Activated CD4-positive, alpha-beta memory T cell treated with anti-CD3 and anti-CD28 coated beads, Interleukin-2, amount 10 ng/mL, durations not matched to agents 7 days and 5 days (primary cell): ENCODE data around the gene CHST5. TPM values are rescaled to one million over a fixed set of nuclear protein-coding genes. Genes with fewer than 3 reads are reported as not detected.

Experiments
- CTCF ChIA-PET: fragments of 350-600 bp; sonication (Branson Sonifier 250); formaldehyde crosslinking; loops from one replicate; lab custom pipeline; 2021; ENCODE audit warnings: antibody characterized with exemption, inconsistent platforms; lab: Charles Lee
- POLR2A ChIA-PET: fragments of 350-600 bp; sonication (Branson Sonifier 250); formaldehyde crosslinking; loops from one replicate; lab custom pipeline; 2021; ENCODE audit warnings: antibody characterized with exemption; lab: Charles Lee
- DNase-seq: peaks from one replicate; pipeline ENCODE4 v3.0.0-alpha.2; 2020
- H3K27ac Mint-ChIP-seq: one replicate; pipeline ENCODE4 v1.8.0; 2021; ENCODE audit warnings: mild to moderate bottlenecking, mixed read lengths
- H3K27me3 Mint-ChIP-seq: one replicate; pipeline ENCODE4 v1.8.0; 2021; ENCODE audit warnings: mixed read lengths
- H3K36me3 Mint-ChIP-seq: one replicate; pipeline ENCODE4 v1.8.0; 2021; ENCODE audit warnings: low read depth, mixed read lengths
- H3K4me1 Mint-ChIP-seq: one replicate; pipeline ENCODE4 v1.8.0; 2021; ENCODE audit warnings: mixed read lengths
- H3K4me3 Mint-ChIP-seq: one replicate; pipeline ENCODE4 v1.8.0; 2021; ENCODE audit warnings: mild to moderate bottlenecking, mixed read lengths
- H3K9me3 Mint-ChIP-seq: one replicate; pipeline ENCODE4 v1.8.0; 2021; ENCODE audit warnings: mixed read lengths
- total RNA-seq, 2 experiments: library from RNA; stranded (reverse); gene quantifications; one replicate each; pipeline ENCODE4 v1.2.3, GENCODE V29; 2021

The CHST5 gene
- total RNA-seq = under 1 TPM in 1 of 2 experiments, not detected in 1; 0.10 TPM

DNA sequence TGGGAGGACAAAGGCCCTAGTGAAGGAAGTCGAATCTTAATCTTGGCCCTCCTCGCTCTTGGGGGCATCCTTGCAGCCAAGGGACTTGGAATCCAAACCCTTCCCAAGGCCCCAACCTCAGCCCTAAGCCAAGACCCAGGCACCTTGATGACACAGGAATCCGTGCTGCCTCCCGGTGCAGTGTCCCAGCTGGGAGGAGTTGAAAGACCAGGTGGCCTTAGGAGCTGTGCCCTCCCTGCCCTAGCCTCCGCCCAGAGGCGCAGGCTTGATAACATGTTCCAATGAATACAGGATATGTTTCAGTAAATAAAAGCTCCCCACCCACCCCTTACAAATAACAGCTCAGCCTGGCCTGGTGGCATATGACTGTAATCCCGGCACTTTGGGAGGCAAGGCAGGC lies at the start of gene CHST5:
Gene CHST5, minus strand, starts transcription at position 208 of the 400 bp plus-strand sequence. CDS start 5,724 bp downstream, outside the sequence.
- Mint-ChIP-seq H3K27me3 (no peaks in the 10 kb centered on the region), H3K4me1 (peaks cover 4% of the 10 kb centered on the region), H3K27ac (no peak within 1 kb of the TSS), H3K4me3 (no peak within 1 kb of the TSS), H3K9me3 (no peaks in the 10 kb centered on the region), H3K36me3 (no peaks in the 10 kb centered on the region)
- CTCF ChIA-PET = interaction anchor here (0.5 kb wide), 1 partner anchor 168 kb away, joined by 3 read pairs; no protein-coding TSS in a partner anchor
- POLR2A ChIA-PET = no interaction called here
- DNase-seq = no peak

DNA sequence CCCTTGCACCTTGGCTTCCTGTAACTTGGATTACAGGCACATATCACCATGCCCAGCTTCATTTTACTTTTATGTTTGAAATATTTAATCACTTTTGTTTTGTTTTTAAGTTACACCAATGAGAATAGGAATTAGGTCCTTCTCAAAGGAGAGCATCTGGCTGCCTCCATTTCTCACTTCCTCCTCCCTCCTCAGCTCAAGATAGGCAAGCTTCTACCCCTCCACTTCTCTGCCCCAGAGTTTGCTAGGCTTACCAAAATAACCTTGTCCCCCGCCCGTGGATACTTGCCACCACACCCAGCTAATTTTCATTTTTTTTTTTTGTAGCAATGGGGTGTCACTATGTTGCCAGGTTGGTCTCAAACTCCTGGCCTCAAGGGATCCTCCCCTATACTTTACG lies 48.2 kb upstream of the CHST5 start:
- H3K27ac Mint-ChIP-seq = no peak overlapping the region
- H3K4me3 Mint-ChIP-seq = no peak overlapping the region
- peaks cover 15% of the 10 kb centered on the region for H3K36me3 Mint-ChIP-seq
- ChIA-PET POLR2A (interaction anchor here (1.2 kb wide), 1 partner anchor 17 kb away, joined by 3 read pairs; no protein-coding TSS in a partner anchor), CTCF (no interaction called here)
- DNase-seq = no peak
- no peaks in the 10 kb centered on the region for H3K27me3 Mint-ChIP-seq
- H3K4me1 Mint-ChIP-seq = peaks cover 9% of the 10 kb centered on the region
- no peaks in the 10 kb centered on the region for H3K9me3 Mint-ChIP-seq

DNA sequence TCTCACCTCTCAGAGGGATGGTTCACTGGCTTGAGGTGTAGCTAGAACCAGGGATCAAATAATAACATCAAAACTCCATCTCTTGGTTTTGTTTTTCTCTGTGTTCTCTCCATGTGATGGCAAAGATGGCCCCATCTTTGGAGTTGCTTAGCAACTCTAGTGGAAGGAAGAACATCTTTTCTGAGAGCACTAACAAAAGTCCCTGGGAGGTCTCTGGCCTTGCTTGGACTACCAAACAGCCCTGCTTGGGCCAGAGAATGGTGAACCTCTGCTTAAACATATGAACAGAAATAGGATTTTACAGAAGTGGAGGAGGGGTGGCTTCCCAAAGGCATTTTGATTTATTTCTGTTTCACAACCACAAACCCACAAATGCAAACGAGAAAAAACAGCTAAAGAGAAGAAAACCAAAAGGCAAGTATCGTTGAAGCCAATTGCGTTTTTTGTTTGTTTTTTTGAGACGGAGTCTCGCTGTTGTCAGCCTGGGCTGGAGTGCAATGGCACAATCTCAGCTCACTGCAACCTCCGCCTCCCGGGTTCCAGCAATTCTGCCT lies 43.5 kb upstream of the CHST5 start:
- peaks cover 43% of the 10 kb centered on the region for H3K36me3 Mint-ChIP-seq
- H3K4me3 Mint-ChIP-seq = no peak overlapping the region
- no peak for DNase-seq
- no peaks in the 10 kb centered on the region for H3K9me3 Mint-ChIP-seq
- H3K27ac Mint-ChIP-seq = no peak overlapping the region
- no peaks in the 10 kb centered on the region for H3K27me3 Mint-ChIP-seq
- peaks cover 14% of the 10 kb centered on the region for H3K4me1 Mint-ChIP-seq
- POLR2A ChIA-PET = interaction anchor here (1.9 kb wide), 1 partner anchor 68 kb away, joined by 4 read pairs; the partner anchor contains the start of genes KARS1 and TERF2IP
- CTCF ChIA-PET = no interaction called here

DNA sequence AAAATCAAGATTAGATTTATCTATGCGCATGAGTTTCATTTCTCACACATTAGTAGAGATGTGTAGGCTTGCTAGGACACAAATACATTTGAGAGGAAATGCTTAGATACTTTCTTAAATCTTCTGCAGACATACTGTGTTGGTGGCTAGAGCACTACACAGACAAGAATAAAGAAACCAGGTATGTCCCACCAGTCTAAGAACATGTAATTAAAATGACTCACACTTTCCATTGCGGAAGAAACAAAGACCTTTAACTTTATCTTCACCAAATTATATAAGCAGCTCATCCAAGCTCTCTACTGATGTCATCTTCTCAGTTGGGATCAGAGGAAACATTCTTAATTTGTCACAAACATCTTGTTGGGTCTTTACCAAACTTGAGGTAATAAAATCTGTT lies 42.8 kb upstream of the CHST5 start:
- Mint-ChIP-seq H3K4me3 (no peak overlapping the region), H3K36me3 (peaks cover 49% of the 10 kb centered on the region), H3K9me3 (no peaks in the 10 kb centered on the region), H3K4me1 (peaks cover 11% of the 10 kb centered on the region), H3K27me3 (no peaks in the 10 kb centered on the region), H3K27ac (no peak overlapping the region)
- ChIA-PET CTCF (no interaction called here), POLR2A (no interaction called here)
- no peak for DNase-seq

DNA sequence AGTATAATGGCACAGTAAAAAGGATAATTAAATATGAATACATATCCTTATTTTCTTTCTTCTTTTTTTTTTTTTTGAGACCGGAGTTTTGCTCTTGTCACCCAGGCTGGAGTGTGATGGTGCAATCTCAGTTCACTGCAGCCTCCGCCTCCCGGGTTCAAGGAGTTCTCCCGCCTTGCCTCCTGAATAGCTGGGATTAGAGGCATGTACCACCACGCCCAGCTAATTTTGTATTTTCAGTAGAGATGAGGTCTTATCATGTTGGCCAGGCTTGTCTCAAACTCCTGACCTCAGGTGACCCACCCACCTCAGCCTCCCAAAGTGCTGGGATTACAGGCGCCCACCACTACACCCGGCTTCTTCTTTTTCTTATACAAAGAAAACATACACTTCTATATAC lies 42.3 kb upstream of the CHST5 start:
- Mint-ChIP-seq H3K36me3 (peaks cover 54% of the 10 kb centered on the region), H3K9me3 (no peaks in the 10 kb centered on the region), H3K27ac (no peak overlapping the region), H3K27me3 (no peaks in the 10 kb centered on the region), H3K4me3 (no peak overlapping the region), H3K4me1 (peaks cover 11% of the 10 kb centered on the region)
- no peak for DNase-seq
- ChIA-PET POLR2A (no interaction called here), CTCF (interaction anchor here (1.2 kb wide), 1 partner anchor 43 kb away, joined by 3 read pairs; no protein-coding TSS in a partner anchor)

DNA sequence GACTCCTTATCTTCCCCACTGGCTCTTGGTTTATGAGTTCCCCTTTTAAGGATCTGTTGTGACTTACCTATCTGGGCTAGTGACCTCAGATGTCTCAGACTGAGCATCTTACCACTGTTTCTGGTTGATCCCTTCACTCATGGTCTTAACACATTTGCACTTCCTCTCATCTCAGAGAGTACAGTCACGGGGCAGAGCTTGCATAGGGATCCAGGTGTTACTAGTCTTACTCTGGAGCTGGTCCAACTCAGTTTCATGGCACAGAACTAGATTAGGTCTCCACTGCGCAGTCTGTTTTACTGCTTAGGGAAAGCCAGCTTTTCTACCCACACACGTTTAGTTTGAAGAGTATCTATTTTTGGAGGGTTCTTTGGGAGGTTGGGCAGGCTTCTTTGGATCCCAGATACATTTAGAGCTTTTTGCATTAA lies 40.5 kb upstream of the CHST5 start:
- Mint-ChIP-seq H3K36me3 (peaks cover 65% of the 10 kb centered on the region), H3K27ac (no peak overlapping the region), H3K27me3 (no peaks in the 10 kb centered on the region), H3K4me3 (no peak overlapping the region), H3K9me3 (no peaks in the 10 kb centered on the region), H3K4me1 (peaks cover 11% of the 10 kb centered on the region)
- ChIA-PET POLR2A (no interaction called here), CTCF (interaction anchor here (1.1 kb wide), 1 partner anchor 378 kb away, joined by 3 read pairs; no protein-coding TSS in a partner anchor)
- DNase-seq = no peak

DNA sequence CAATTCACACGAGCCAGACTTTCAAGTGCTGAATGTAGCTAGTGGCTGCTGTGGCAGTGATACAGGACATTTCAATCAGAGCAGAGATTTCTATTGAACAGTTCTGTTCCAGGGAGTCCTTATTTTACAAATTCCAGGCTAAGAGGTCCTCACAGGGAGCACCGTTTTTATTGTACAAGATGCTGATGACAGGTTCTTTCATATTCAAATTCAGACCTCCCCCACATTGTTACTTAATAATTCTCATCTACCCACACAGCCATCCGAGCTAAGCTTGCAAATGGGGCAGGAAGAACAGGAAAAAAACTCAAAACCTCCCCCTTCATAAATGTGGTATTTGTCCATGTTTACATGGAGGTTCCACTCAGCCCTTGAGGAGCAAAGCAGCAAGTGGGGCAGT lies 40.0 kb upstream of the CHST5 start:
- Mint-ChIP-seq H3K27ac (no peak overlapping the region), H3K4me3 (no peak overlapping the region), H3K27me3 (no peaks in the 10 kb centered on the region), H3K4me1 (peaks cover 11% of the 10 kb centered on the region), H3K36me3 (peaks cover 67% of the 10 kb centered on the region), H3K9me3 (no peaks in the 10 kb centered on the region)
- DNase-seq = no peak
- ChIA-PET POLR2A (no interaction called here), CTCF (no interaction called here)

DNA sequence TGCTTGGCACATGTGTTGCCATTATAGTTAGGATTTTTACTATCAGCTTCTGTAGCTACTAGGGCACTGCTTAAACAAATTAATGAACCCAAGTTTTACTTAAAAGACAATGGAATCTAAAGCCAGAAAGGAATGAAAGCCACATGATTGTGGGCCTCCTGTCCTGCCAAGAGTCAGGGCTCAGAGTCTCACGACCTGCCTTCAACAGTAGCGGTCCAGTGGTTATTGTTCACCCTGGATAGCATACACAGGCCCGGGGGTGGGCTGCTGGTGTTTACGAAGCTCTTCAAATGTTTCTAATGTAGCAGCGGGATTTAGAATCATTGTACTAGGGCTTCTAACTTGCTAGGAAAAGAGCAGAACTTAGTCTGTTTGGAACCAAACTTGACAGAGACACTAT lies 38.0 kb upstream of the CHST5 start:
- CTCF ChIA-PET = no interaction called here
- peaks cover 67% of the 10 kb centered on the region for H3K36me3 Mint-ChIP-seq
- DNase-seq = no peak
- no peaks in the 10 kb centered on the region for H3K9me3 Mint-ChIP-seq
- no peak overlapping the region for H3K4me3 Mint-ChIP-seq
- POLR2A ChIA-PET = interaction anchor here (1.1 to 1.6 kb wide), 2 partner anchors 8 to 75 kb away, joined by 3 to 5 read pairs; partner anchors contain the start of gene GABARAPL2
- H3K27ac Mint-ChIP-seq = no peak overlapping the region
- peaks cover 17% of the 10 kb centered on the region for H3K4me1 Mint-ChIP-seq
- H3K27me3 Mint-ChIP-seq = no peaks in the 10 kb centered on the region

DNA sequence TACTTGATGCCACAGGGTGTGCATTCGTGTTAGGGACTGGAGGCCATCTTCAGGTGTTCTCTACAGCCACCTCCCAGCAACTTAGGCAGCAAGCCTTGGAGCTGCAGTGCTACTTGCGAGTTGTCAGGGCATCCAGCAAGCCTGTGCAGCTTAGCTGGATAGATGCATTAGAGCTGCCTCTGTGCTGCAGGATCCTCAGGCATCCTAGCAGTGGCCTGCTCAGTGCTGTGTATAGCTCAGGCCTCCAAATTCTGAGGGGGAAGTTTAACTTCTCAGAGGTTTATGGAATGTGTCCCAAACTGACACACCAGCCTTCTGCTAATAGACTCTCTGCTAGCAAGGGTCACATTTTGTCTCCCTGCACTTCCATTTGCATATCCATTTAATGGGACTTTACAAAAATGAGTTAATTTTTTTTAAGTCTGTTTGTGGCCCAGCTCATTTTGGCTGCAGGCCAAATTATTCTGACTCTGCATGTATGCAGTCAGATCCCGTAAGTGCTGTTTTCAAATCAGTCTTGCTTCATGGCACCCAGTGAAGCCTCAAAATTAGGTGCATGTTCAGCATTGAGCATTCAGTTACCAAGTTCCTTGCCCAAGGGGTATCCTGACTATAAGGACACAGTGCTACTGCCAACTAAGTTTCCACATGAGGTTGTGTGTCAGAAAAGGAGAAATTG lies 37.1 kb upstream of the CHST5 start:
- POLR2A ChIA-PET = interaction anchor here (1.1 kb wide), 1 partner anchor 76 kb away, joined by 3 read pairs; no protein-coding TSS in a partner anchor
- DNase-seq = no peak
- Mint-ChIP-seq H3K4me1 (peaks cover 21% of the 10 kb centered on the region), H3K27me3 (no peaks in the 10 kb centered on the region), H3K27ac (no peak overlapping the region), H3K9me3 (no peaks in the 10 kb centered on the region), H3K36me3 (peaks cover 69% of the 10 kb centered on the region), H3K4me3 (no peak overlapping the region)
- CTCF ChIA-PET = no interaction called here

DNA sequence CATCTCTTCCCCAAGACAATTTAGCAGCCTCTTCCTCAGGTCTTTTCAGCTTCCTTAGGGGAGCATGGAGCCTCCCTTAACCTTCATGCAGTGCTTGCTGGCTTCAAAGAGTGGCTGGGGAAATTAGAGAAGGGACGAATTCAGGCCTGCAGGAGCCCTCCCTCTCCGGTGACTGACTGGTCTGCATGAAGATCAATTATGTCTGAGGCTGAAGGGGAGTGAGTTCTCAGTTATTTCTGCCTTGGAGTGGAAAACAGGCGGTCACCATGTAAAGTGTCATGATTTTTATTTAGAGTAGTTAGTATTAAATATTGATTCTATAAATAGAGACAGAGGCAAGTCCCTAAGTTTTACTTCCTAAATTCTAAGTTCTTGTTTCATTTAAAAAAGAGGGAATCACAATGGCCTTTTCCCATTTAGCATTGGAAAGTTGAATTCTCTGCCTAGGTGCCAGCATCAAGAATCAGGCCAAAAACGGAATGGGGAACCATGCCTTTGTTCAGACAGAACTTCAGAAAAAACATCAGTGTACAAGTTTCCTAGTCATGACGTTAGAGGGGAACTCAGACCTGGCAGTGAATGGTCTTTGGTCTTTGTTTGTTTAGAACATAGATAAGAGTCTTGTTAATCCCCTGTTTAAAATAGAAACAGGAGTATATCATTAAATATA lies 34.6 kb upstream of the CHST5 start:
- CTCF ChIA-PET = no interaction called here
- H3K4me1 Mint-ChIP-seq = peaks cover 33% of the 10 kb centered on the region
- DNase-seq = no peak
- H3K36me3 Mint-ChIP-seq = peaks cover 58% of the 10 kb centered on the region
- H3K9me3 Mint-ChIP-seq = no peaks in the 10 kb centered on the region
- H3K27ac Mint-ChIP-seq = no peak overlapping the region
- POLR2A ChIA-PET = interaction anchor here (0.6 kb wide), 1 partner anchor 10 kb away, joined by 5 read pairs; no protein-coding TSS in a partner anchor
- H3K27me3 Mint-ChIP-seq = no peaks in the 10 kb centered on the region
- H3K4me3 Mint-ChIP-seq = no peak overlapping the region

DNA sequence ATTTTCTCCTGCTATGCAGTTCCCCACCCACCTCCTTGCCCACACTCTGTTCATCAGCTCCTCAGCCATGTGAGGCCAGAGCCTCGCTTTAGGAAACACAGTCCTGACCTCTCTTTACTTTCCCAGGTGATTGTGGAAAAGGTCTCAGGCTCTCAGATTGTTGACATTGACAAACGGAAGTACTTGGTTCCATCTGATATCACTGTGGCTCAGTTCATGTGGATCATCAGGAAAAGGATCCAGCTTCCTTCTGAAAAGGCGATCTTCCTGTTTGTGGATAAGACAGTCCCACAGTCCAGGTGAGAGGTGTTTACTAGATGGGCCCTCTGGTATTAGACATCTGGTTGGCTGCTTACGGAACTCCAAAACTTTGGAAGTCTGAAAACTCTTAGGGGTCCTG lies 32.0 kb upstream of the CHST5 start:
- Mint-ChIP-seq H3K4me1 (peaks cover 38% of the 10 kb centered on the region), H3K9me3 (no peaks in the 10 kb centered on the region), H3K27ac (no peak overlapping the region), H3K36me3 (peaks cover 39% of the 10 kb centered on the region), H3K27me3 (peaks cover 8% of the 10 kb centered on the region), H3K4me3 (peak overlapping the region; percentile 100)
- DNase-seq = no peak
- ChIA-PET POLR2A (interaction anchor here (1.2 to 4.5 kb wide), 5 partner anchors 11 to 80 kb away, joined by 3 to 42 read pairs (median 8); partner anchors contain the start of genes ADAT1, KARS1, TERF2IP and TMEM231), CTCF (interaction anchor here (1.3 to 2.0 kb wide), 3 partner anchors 12 to 54 kb away, joined by 3 to 8 read pairs (median 5); partner anchors contain the start of genes ADAT1 and TMEM231)

DNA sequence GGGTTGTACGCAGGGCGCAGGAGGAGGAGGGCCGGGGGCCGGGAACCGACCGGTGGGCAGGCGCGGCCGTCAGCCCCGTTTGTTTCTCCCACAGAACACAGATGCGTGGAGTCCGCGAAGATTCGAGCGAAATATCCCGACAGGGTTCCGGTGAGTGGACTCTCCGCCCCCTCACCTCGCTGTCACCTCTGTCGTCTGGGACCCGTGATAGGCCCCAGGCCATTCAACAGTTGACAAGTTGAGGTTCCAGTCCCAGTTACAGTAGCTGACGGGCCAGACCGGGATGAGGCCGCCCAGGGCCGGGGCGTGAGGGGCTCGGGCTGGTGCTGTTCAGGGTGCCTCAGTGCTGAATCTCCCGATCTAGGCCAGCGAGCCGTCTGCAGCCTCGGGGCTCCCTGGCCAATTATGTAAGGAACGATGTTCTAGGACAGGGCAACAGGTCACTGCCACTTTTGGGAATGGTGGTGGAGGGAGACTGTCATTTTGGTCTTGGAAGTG lies 30.9 kb upstream of the CHST5 start:
- peaks cover 32% of the 10 kb centered on the region for H3K36me3 Mint-ChIP-seq
- peaks cover 38% of the 10 kb centered on the region for H3K4me1 Mint-ChIP-seq
- POLR2A ChIA-PET = interaction anchor here (0.6 to 4.5 kb wide), 13 partner anchors 10 to 133 kb away, joined by 3 to 42 read pairs (median 4); partner anchors contain the start of genes ADAT1, CFDP1, KARS1 and TERF2IP
- H3K4me3 Mint-ChIP-seq = peak overlapping the region; percentile 100
- H3K27me3 Mint-ChIP-seq = peaks cover 13% of the 10 kb centered on the region
- DNase-seq = peak; percentile 36
- peak overlapping the region; percentile 74 for H3K27ac Mint-ChIP-seq
- no peaks in the 10 kb centered on the region for H3K9me3 Mint-ChIP-seq
- CTCF ChIA-PET = interaction anchor here (1.0 to 3.4 kb wide), 6 partner anchors 11 to 102 kb away, joined by 3 to 20 read pairs (median 4); partner anchors contain the start of genes ADAT1, KARS1, TERF2IP and TMEM231
